ENCODE results near the gene UBE2L3.
"Not testable (repeated sequence)": the region's sequence is repeated elsewhere in the genome, so short reads cannot be mapped to it uniquely, and the experiment has no call there.

UBE2L3 gene

DNA sequence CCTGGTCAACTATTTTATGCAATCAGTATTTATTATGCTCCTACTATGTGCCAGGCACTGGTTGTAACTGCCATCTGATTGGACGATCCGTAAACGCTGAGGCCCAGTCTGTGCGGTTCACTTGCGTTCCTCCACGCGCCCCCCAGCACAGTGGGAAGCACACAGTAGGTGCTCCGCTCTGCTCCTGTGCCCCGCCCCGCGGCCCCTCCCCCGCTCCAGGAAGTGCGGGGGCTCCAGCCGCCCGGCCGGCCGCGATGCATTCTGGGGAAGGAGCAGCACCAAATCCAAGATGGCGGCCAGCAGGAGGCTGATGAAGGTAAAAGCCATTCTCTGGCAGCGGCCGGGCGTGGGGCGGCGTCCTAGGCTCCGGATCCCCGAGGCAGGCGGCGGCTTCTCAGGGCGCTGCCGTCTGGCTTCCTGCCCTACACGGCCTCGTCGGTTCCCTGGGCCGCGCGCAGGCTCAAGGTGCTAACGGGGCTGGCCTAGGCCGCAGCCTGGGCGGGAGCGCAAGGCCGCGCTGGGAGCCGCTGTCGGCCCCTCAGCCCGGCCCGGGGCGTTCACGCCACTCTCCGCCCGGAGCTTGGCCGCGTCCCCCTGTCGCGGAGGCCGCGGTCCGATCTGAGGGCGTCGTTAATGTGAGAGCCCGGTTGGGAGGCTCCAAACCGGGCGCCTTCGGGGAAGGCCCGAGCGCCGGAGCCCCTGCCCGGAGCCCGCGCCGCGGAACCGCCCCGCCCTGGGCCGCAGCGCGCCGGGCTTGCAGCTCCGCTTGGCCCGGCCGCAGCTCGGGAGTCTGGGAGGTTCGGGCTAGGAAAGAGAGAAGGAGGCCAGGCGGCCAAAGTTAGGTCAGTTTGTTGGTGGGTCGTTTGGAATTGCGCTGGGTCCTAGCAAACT is at the start of gene UBE2L3:
Gene UBE2L3 (plus strand): TSS at position 259 of the 891 bp plus-strand sequence. CDS start 31 bp downstream, at position 290.
- Histone ChIP-seq H3K27me3 (ENCODE audit: low read depth) (no peaks in the 10 kb centered on the region), H3K9me3 (no peaks in the 10 kb centered on the region), H3K4me1 (peaks cover 17% of the 10 kb centered on the region), H3K4me3 (peak within 1 kb of the TSS; percentile 94), H3K36me3 (replicated peaks) (peaks cover 9% of the 10 kb centered on the region)
- peak; percentile 56 to 92 for DNase-seq (ENCODE audit: low spot score in 2 of 2)
- in situ Hi-C loops (cut with MboI; ENCODE audit: low sequenced_read_pairs) = no loop called here

- H3K27me3 ChIP-seq (ENCODE audit: low read depth); in situ Hi-C loops (cut with MboI; ENCODE audit: low sequenced_read_pairs); H3K4me3 ChIP-seq; H3K36me3 ChIP-seq (replicated peaks); H3K4me1 ChIP-seq; DNase-seq (ENCODE audit: low spot score in 2 of 2); H3K9me3 ChIP-seq: not testable (repeated sequence)
Observed at GRCh38 chr22:21526705-21527500, 40.6 kb upstream of the UBE2L3 start.

GRCh38 chr22:21531525-21531924 is 36.0 kb upstream of the UBE2L3 start:
- in situ Hi-C loops (cut with MboI; ENCODE audit: low sequenced_read_pairs); H3K4me3 ChIP-seq; H3K4me1 ChIP-seq; DNase-seq (ENCODE audit: low spot score in 2 of 2); H3K9me3 ChIP-seq; H3K27me3 ChIP-seq (ENCODE audit: low read depth); H3K36me3 ChIP-seq (replicated peaks): not testable (repeated sequence)

- H3K9me3 ChIP-seq; H3K36me3 ChIP-seq (replicated peaks); DNase-seq (ENCODE audit: low spot score in 2 of 2); H3K4me1 ChIP-seq; in situ Hi-C loops (cut with MboI; ENCODE audit: low sequenced_read_pairs); H3K4me3 ChIP-seq; H3K27me3 ChIP-seq (ENCODE audit: low read depth): not testable (repeated sequence)
Observed at GRCh38 chr22:21532863-21533648, 34.5 kb upstream of the UBE2L3 start.

DNA sequence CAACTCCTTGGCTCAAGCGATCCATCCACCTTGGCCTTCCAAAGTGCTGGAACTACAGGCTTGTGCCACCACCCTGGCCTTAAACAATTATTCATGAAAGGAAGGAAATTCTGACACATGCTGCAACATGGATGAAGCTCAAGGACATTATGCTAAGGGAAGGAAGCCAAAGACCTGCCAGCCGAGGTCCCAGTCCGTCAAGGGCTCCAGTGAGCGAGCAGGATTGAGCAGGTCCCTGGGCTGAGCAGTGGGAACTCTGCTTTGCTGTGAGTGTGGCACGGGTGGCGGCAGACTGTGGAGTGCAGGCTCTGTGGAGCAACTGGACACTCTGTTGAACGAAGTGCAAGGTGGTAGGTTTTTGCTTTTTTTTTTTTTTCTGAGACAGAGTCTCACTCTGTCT is 27.7 kb upstream of the UBE2L3 start:
- H3K4me1 ChIP-seq; in situ Hi-C loops (cut with MboI; ENCODE audit: low sequenced_read_pairs); H3K9me3 ChIP-seq; H3K27me3 ChIP-seq (ENCODE audit: low read depth); H3K36me3 ChIP-seq (replicated peaks); DNase-seq (ENCODE audit: low spot score in 2 of 2); H3K4me3 ChIP-seq: not testable (repeated sequence)

DNA sequence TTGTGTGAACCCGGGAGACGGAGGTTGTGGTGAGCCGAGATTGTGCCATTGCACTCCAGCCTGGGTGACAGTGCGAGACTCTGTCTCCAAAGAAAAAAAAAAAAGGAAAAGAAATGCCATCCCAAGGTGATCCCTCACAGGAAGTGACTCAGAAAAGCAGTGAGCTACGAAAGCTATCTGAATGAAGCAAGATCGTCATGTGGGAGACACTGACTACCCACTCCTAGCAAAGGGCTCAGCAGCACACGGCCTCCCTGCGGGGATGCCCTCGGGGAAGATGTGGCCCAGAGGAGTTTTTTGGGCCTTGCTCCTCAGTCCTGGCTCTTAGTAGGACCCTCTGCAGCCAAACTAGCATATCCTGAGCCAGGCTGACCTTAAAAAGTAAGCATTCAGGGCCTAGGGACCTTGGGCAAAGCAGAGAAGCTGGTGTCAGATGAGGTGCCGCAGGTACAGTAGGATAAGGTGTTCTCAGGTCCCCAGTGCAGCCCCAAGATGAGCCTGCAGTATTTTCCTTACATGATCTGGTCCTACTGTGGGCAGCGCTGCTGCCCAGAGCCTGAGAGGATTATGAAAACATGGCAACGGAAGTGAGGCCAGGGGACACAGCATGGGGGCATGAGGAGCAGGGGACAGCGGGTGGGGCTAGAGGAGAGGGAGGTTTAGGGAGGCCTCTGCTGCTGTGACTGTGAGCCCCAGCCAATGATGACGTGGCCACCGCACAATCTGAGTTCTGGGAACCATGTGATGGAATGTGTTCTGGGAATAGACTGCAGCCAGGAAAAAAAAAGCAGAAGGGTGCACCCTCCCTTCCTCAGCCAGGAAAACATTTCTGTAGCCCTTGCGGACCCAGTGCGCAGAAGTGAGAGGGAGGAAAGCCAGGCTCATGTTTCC is 22.8 kb upstream of the UBE2L3 start:
- H3K9me3 ChIP-seq; H3K36me3 ChIP-seq (replicated peaks); H3K4me1 ChIP-seq; H3K4me3 ChIP-seq; in situ Hi-C loops (cut with MboI; ENCODE audit: low sequenced_read_pairs); H3K27me3 ChIP-seq (ENCODE audit: low read depth); DNase-seq (ENCODE audit: low spot score in 2 of 2): not testable (repeated sequence)

DNA sequence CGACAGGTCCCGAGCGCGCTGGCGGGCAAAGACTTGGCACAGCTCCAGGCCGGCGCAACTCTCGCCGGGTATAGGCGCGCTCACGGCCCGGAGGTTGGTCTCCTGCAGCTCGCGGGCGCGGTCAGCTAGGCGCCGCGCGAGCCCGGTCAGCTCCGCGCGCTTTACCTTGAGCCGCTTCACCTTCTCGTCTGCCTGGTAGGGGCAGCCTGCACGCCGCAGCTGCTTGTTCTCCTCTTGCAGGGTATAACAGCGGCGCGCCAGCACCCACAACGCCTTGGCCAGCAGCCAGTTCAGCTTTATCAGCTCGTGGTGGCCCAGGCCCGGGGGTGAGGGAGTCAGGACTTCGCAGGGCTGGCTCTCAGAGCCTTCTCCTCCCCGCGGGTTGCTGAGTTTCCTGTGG is 18.0 kb upstream of the UBE2L3 start:
- H3K36me3 ChIP-seq (replicated peaks); H3K9me3 ChIP-seq; in situ Hi-C loops (cut with MboI; ENCODE audit: low sequenced_read_pairs); H3K4me3 ChIP-seq; DNase-seq (ENCODE audit: low spot score in 2 of 2); H3K4me1 ChIP-seq; H3K27me3 ChIP-seq (ENCODE audit: low read depth): not testable (repeated sequence)

DNA sequence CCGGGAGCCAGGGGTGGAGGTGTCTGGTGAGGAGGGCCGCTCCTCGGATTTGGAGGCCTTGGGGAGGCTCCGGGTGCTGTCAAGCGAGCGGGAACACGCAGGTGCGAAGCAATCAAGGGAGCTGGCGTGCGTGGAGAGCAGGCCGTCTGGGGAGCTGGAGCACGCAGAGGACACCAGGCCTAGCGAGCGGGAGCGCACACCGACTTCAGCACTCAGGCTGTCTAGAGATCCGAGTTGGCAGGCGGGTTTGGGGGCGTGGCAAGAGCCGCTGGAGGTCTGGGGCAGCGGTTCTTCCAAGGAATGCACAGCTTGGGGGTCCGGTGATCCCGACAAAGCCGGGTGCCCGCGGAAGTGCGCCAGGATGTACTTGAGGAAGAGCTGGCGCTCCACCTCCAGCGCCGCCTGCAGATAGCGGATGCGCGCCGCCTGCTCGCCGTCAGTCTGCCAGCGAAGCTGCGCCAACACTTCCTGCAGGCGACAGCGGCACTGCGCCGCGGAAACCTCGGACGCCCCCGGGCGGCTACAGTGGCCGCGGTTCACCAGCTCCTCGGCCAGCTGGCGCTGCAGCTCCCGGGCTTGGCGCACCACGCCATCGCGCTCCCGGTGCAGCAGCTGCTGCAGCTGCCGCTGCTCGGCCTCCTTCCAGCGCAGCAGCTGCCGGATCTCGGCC is 17.4 kb upstream of the UBE2L3 start:
- H3K36me3 ChIP-seq (replicated peaks); in situ Hi-C loops (cut with MboI; ENCODE audit: low sequenced_read_pairs); DNase-seq (ENCODE audit: low spot score in 2 of 2); H3K4me1 ChIP-seq; H3K9me3 ChIP-seq; H3K4me3 ChIP-seq; H3K27me3 ChIP-seq (ENCODE audit: low read depth): not testable (repeated sequence)

- H3K4me1 ChIP-seq; H3K4me3 ChIP-seq; H3K36me3 ChIP-seq (replicated peaks); DNase-seq (ENCODE audit: low spot score in 2 of 2); in situ Hi-C loops (cut with MboI; ENCODE audit: low sequenced_read_pairs); H3K27me3 ChIP-seq (ENCODE audit: low read depth); H3K9me3 ChIP-seq: not testable (repeated sequence)
Observed at GRCh38 chr22:21550678-21551047, 16.9 kb upstream of the UBE2L3 start.

DNA sequence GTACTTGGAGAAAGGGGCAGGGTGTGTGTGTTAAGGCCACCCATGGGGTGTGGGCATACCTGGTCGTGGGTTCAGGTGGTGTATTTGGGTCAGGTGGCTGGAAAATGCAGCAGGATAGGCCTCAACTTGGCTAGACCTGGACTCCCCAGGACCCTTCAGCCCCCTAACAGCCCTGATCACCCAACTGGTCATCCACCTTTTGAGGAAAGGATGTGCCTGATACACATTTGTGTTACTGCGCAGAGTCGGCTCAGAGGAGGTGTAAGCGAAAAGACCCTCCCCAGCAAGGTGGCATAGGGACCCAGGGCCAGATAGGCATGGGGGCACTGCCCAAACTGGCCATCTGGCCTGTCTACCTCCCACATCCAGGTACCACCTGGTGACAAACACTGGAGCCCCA is 16.2 kb upstream of the UBE2L3 start, which contains the start of gene RIMBP3C:
Gene RIMBP3C (minus strand): TSS at position 101 of the 400 bp plus-strand sequence. CDS start 485 bp downstream, outside the sequence.
- H3K36me3 ChIP-seq (replicated peaks); in situ Hi-C loops (cut with MboI; ENCODE audit: low sequenced_read_pairs); H3K4me3 ChIP-seq; H3K4me1 ChIP-seq; DNase-seq (ENCODE audit: low spot score in 2 of 2); H3K9me3 ChIP-seq; H3K27me3 ChIP-seq (ENCODE audit: low read depth): not testable (repeated sequence)

- in situ Hi-C loops (cut with MboI; ENCODE audit: low sequenced_read_pairs); H3K9me3 ChIP-seq; H3K4me3 ChIP-seq; H3K36me3 ChIP-seq (replicated peaks); H3K4me1 ChIP-seq; DNase-seq (ENCODE audit: low spot score in 2 of 2); H3K27me3 ChIP-seq (ENCODE audit: low read depth): not testable (repeated sequence)
Observed at GRCh38 chr22:21559345-21560125, 8.0 kb upstream of the UBE2L3 start.

- in situ Hi-C loops (cut with MboI; ENCODE audit: low sequenced_read_pairs) = not testable (repeated sequence)
Observed at GRCh38 chr22:21560657-21561056, 6.9 kb upstream of the UBE2L3 start.

More at GRCh38 chr22:21560657-21561056, 6.9 kb upstream of the UBE2L3 start:
- not testable (repeated sequence) for H3K4me1 ChIP-seq; H3K4me3 ChIP-seq; H3K27me3 ChIP-seq (ENCODE audit: low read depth); H3K9me3 ChIP-seq; H3K36me3 ChIP-seq (replicated peaks); DNase-seq (ENCODE audit: low spot score in 2 of 2)

Data from HAP-1 (cell line).